ENCODE data around the gene ARID5B.

The ARID5B gene

DNA sequence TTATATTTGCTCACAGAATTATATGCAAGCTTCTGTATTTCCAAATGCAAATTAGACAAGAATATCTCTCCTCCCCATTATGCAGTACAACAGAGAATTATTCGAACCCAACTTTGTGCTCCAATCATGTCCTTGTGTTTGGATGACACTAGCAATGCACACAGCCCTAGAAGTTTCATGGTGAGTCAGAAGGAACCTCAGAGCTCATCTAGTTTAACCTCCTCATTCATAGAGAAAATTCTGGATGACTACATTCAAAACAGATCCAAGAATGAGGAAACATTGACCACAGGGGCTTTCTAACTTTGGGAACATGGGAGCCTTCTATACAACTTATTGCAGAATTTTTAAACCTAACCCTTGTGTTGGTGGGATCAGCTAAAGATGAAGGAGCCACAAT is 12.8 kb upstream of the ARID5B start:
- DNase-seq (ENCODE audit: low read depth in 3 of 3), result no peak

- DNase-seq (ENCODE audit: low read depth in 3 of 3), result no peak
Observed at GRCh38 chr10:61890430-61890829, 11.1 kb upstream of the ARID5B start.

DNA sequence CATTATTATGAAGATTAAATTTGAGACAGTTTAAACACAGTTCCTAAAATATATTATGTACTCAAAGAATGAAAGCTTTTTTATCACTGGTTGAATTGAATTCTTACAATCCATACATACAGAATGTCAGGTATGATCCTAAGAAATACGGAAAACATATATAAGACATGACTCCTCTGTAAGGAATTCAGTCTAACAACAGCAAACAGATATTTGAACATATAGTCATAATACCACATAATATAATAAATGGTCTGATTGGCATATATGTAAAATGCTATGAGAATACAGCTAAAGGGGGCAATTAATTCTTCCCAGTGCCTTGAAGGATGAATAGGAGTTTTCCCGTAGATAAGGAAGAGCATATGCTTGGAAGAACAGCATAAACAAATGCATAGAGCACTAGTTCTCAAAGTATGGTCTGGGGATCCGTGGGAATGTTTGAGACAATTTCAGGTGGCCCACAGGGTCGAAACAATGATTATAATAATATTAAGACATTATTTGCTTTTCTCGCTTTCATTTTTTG is 10.6 kb upstream of the ARID5B start:
- DNase-seq (ENCODE audit: low read depth in 3 of 3), result no peak

- DNase-seq (ENCODE audit: low read depth in 3 of 3), result no peak
Observed at GRCh38 chr10:61891906-61892585, 9.5 kb upstream of the ARID5B start.

DNA sequence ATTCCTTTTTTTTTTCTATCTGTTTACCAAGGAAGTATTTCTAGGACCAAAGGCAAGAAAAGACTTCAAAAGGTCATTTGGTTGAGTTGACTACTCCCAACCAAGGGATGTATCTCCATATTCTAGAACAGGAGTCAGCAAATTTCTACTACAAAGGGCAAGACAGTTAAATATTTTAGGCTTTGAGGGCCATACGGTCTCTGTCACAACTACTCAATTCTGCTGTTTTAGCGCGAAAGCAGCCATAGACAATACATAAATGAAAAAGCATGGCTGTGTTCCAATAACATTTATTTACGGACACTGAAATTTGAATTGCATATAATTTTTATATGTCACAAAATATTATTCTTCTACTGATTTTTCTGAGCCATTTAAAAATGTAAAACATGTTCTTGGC is 8.5 kb upstream of the ARID5B start:
- DNase-seq (ENCODE audit: low read depth in 3 of 3), result no peak

- no peak for DNase-seq (ENCODE audit: low read depth in 3 of 3)
Observed at GRCh38 chr10:61894133-61894532, 7.4 kb upstream of the ARID5B start.

- DNase-seq (ENCODE audit: low read depth in 3 of 3), result no peak
Observed at GRCh38 chr10:61895898-61896600, 5.5 kb upstream of the ARID5B start.

DNA sequence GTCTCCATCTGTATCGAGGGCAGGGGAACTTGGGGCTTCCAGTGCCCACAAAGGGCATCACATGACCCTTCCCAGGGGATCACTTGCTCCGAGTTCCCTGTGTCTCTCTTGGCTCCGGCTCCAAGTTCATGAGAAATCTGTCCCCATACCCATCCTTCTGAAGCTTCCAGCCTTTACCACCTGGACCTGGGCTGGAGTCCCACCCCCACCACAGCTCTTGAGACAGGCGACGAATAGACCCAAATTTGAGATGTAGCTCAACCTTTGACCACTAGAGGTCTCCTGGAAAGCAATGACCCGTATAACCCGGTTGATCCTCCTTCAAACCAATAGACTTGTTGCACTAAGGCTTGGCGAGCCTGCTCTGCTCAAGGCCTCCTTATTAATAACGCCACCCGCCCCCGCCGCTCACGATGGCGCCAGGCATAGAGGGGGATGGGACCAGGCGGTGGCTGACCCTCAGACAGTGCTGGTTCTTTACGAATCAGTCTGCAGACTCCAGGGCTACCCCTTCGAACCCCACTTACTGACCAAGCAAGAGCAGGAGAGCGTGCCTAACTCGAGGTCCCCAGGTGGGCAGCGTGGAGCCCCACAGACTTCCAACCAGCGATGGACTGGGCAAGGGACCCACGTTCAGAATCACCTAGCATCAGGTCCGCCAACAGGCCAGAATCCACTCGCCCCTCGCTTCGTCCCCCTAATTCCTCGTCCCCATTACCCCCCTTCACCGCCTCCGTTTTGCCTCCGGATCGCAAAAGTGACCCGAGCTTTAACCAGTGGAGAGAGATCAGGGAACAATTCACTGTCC is 4.4 kb upstream of the ARID5B start:
- DNase-seq (ENCODE audit: low read depth in 3 of 3), result peak in 1 of 3 experiments; percentile 29

DNA sequence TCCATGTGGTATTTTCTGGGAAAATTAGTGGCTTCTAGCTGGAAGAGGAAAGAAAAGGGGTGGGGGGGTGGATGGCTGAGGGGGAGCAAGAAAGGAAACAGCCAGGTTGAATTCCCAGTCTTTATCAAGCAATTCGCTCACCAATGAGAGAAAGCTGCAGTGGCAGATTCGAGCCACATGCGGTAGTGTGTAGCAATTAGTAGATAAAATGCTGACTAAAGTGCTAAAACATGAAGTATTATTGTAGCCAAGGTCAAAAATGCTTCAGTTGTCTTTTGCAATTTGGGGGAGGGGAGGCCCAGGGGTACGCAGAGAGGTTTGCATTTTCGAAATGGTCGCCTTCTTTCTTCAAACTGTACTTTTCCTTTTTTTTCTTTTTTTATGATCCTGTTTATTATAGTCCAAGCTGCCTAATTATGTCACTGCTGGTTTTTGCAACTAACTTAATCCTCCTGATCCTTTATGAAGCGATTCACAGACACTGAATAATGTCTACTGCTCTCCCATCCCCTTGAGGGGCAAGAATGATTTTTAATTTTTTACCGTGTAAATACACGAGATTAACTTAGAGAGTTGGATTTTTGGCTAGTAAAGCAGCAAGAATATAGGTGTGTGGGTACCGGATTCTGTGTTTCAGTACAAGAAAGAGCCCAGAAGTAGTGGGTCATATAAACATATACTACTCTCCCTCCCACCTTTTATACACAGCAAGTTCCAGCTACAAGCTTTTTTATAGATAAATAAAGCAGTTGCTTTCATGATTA is 3.6 kb upstream of the ARID5B start:
- no peak for DNase-seq (ENCODE audit: low read depth in 3 of 3)

GRCh38 chr10:61898435-61898778 is 3.1 kb upstream of the ARID5B start:
- no peak for DNase-seq (ENCODE audit: low read depth in 3 of 3)

- no peak for DNase-seq (ENCODE audit: low read depth in 3 of 3)
Observed at GRCh38 chr10:61899069-61899531, 2.4 kb upstream of the ARID5B start.

GRCh38 chr10:61899663-61899996 is 1.9 kb upstream of the ARID5B start:
- no peak for DNase-seq (ENCODE audit: low read depth in 3 of 3)

DNA sequence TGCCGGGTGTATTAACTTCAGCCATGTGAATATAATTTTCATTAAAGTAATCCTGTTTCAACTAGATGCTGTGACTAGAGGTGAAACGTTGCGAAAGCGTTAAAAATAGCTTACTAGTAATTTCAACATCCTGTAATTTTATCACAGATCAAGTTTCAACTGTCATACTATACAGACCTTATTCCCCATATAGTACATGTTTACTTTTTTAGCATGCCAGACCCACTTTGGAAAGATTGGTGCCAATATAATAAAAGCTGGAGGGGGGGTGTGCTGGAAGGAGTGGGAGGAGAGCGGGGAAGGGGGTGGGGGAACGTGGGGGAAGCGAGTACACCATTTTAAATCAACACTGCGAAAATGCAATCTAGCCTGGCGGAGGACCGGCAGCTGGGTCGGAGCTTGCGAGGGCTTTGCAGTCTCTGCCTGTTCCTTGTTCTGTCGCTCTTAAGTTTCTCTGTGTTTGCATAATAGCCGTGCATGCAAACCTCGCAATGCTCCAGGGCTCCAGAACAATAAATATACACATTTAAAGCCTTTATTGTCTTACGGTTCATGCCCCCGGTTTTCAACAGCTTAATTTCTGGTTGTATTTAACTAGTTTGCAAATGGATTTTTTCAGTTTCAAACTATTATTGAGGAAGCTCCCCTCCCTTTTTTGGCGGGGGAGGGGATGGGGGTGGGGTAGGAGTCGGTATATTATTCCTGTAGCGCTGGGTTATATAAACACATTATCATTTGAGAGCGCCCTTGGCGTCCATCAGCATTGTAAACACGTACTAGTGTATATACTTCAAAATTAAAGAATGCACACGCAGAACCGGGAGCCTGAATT is 1.3 kb upstream of the ARID5B start:
- DNase-seq (ENCODE audit: low read depth in 3 of 3), result no peak

- DNase-seq (ENCODE audit: low read depth in 3 of 3), result no peak
Observed at GRCh38 chr10:61901829-61902444, 438 bp downstream of the ARID5B start.

DNA sequence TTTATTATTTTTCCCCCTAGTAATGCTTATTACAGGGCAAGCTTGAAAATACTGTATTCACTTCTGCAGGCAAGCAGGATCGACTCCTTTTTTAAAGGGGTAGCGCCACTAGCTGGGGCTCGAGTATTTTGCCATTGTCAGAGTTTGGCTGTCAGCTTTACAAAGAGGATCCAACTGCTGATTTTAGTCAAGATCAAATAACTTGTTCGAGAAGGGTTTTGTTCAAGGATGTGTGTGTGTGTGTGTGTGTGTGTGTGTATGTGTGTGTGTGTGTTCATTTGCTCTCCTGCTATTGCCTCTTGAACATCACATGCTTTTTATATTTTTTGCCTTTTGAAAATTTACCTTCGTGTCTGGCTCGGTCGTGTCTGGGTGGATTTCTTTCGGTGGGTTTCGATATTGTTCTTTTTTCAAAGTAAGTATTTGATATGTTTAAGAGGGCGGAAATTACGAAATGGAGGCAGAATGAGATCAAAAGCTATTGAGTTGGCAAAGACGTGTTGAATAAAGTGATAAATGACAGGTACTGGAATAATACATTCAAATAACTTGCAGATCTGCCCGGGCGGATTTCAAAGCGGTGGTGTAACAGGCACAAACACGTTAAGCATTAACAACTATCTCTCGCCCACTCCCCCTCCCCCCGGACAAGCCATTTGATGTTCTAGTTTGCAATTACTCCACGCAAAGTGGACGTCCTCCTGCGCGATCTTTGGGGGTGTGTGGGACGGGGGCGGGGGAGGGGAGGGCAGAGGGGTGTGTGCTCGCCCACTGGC is 1.1 kb downstream of the ARID5B start:
- DNase-seq (ENCODE audit: low read depth in 3 of 3), result peak in 2 of 3 experiments; percentile 63 to 64

DNA sequence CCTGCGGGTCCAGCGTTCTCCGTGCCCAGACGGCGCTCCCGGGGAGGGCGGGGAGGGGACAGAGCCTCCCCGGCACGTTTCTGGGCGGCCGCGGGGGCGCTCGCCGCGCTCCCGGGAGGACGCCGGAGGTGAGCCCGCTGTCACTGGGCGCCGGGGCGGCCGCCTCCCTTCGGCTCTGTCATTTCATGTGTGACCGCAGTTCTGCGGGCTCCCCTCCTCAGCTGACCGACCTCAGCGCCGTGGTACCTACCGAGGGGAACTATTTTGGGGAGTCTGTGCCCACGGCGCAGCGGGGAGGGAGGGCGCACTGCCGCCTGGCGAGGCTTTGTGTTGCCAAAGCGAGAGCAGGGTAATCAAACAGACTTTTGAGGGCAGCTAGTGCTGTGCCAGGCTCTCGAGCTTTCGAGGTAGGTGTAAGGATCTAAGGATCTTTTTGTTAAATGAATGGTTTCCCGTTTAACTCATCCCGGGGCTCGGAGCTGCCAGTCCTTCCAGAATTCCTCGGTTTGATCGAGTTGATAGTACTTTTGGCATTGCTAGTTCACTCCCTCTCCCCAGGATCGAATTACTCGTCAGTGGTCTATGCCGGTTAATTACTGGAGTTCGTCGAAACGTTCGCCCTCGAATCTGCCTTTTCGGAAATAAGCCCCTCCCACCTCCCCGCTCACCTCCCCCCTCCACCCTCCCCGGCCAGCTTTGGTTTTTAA is 1.9 kb downstream of the ARID5B start:
- DNase-seq (ENCODE audit: low read depth in 3 of 3), result peak in 2 of 3 experiments; percentile 38 to 56

DNA sequence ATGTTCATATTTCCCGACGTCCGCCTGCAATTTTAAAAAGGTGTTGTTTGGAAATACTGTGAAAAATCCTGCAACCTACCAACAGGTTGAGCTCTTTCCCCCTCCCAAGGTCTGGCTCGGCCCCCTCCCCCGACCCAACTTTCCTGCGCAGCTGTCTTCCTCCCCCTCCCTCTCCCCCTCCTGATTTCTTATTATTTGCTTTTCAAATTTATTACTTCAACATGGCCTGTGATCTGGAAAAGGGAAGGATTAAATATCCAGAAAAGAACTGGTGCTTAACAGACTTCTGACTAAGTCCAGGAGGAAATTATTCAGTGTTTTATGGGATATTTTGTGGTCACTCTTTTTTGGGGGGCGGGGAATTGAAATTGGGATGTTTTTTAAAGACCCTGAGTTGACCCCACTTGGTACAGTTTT is 2.4 kb downstream of the ARID5B start:
- DNase-seq (ENCODE audit: low read depth in 3 of 3), result no peak

DNA sequence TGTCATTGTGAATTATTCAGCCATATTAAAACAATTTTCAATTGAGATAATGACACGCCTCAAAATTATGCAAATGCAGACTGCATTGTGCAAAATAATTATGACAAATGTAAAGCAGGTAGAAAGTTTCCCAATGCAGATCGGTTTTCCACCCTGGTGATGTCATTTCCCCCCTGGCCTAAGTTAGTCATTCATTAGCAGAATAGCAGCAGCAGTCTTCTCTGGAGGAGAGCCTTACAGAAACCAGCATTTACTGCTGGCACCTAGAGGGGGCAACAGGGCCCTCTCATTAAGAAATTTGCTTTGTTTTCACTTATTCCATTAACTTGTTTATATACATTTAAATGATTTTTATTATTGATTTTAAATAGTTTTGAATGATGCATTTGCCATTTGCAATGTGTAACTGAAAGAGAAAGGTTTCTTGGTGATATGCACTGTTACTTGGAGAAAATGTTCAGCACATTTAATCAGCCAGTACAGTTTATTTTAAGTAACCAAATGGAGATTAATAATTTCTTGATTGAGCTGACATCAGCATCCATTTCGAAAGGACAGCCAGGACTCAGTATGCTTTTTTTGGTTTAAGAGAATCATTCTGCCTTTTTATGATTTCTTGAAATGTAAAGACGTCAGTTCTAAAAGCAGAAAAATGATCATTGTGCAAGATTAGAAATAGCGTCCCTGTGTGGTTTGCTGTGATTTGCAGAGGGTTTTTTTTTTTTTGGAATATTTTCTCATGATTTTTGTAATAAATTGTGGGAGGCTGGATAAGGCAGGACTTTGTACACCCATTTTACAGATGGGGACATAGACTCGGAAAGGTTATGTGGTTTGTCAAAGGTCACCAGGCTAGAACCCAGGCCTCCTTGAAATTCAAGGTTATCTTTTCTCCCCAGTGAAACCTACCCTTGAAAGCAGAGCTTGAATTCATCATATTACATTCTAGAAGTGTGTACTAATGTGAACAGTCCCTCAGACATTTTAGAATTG is 3.5 kb downstream of the ARID5B start:
- peak in 2 of 3 experiments; percentile 43 to 56 for DNase-seq (ENCODE audit: low read depth in 3 of 3)

Measured in stimulated activated CD4-positive, alpha-beta T cell treated with anti-CD3 and anti-CD28 coated beads, TNF-alpha, amount 100 ng/mL, for 4 hours (primary cell).